ENCODE results near the gene EMC9.

GRCh38 chr14:24150993-24151392 lies 9.6 kb upstream of the EMC9 start:
- TF ChIP-seq CTCF (optimal IDR thresholded peaks at IDR 0.05 in 1 of 3, IDR thresholded peaks at IDR 0.05 in 1 of 3, conservative IDR thresholded peaks at IDR 0.05 in 1 of 3; ENCODE audit: extremely low read depth in 1 of 3, insufficient read depth in 2 of 3, low read length in 3 of 3) (no peak), EZH2 (IDR thresholded peaks at IDR 0.05; ENCODE audit: low read length) (no peak)
